HL-60 (cell line): ENCODE results near the gene MRE11.

Experiments used
- CTCF ChIP-seq: IDR thresholded peaks from one replicate; pipeline ENCODE4 v1.5.1; 2011; ENCODE audit warnings: low read length, control low read depth, inconsistent platforms; ENCODE audit not compliant: insufficient read depth
- GABPA ChIP-seq: IDR thresholded peaks from 2 replicates; pipeline ENCODE4 v1.6.1; 2012; ENCODE audit warnings: low read depth
- POLR2AphosphoS5 ChIP-seq: IDR thresholded peaks from 2 replicates; pipeline ENCODE4 v1.6.1; 2012; ENCODE audit warnings: low read depth
- SPI1 ChIP-seq: IDR thresholded peaks from 2 replicates; pipeline ENCODE4 v1.6.1; 2012; ENCODE audit warnings: low read depth, mild to moderate bottlenecking, borderline replicate concordance
- TF ChIP-seq, protein P1 (sequence below): IDR thresholded peaks from 2 replicates; pipeline ENCODE4 v1.6.1; 2012; ENCODE audit warnings: low read depth; ENCODE audit not compliant: insufficient replicate concordance

DNA sequence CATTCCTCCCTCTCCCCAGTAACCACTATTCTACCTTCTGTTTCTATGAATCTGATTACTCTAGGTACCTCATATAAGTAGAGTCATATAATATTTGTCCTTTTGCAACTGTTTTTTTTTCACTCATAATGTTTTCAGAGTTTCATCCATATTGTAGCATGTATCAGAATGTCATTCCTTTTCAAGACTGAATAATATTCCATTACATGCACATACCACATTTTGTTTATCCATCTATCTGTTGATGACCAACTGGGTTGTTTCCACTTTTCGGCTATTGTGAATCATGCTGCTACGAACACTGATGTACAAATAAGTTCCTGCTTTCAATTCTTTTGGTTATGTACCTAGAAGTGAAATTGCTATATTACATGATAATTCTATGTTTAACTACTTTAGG, 40.7 kb downstream of the MRE11 start:
- TF ChIP-seq GABPA (no peak), CTCF (no peak), SPI1 (no peak), POLR2AphosphoS5 (no peak)
- TF ChIP-seq, protein P1, sequence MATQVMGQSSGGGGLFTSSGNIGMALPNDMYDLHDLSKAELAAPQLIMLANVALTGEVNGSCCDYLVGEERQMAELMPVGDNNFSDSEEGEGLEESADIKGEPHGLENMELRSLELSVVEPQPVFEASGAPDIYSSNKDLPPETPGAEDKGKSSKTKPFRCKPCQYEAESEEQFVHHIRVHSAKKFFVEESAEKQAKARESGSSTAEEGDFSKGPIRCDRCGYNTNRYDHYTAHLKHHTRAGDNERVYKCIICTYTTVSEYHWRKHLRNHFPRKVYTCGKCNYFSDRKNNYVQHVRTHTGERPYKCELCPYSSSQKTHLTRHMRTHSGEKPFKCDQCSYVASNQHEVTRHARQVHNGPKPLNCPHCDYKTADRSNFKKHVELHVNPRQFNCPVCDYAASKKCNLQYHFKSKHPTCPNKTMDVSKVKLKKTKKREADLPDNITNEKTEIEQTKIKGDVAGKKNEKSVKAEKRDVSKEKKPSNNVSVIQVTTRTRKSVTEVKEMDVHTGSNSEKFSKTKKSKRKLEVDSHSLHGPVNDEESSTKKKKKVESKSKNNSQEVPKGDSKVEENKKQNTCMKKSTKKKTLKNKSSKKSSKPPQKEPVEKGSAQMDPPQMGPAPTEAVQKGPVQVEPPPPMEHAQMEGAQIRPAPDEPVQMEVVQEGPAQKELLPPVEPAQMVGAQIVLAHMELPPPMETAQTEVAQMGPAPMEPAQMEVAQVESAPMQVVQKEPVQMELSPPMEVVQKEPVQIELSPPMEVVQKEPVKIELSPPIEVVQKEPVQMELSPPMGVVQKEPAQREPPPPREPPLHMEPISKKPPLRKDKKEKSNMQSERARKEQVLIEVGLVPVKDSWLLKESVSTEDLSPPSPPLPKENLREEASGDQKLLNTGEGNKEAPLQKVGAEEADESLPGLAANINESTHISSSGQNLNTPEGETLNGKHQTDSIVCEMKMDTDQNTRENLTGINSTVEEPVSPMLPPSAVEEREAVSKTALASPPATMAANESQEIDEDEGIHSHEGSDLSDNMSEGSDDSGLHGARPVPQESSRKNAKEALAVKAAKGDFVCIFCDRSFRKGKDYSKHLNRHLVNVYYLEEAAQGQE = no peak
